HG03159 (cell line): Measurements from ENCODE around the gene ZNF474.
"Not testable (repeated sequence)": the region's sequence is repeated elsewhere in the genome, so short reads cannot be mapped to it uniquely, and the experiment has no call there.

Experiments used
- ATAC-seq: cut with Tn5 transposase; IDR thresholded peaks from one replicate; pipeline ENCODE4 v1.9.1; 2021; ENCODE audit warnings: mild to moderate bottlenecking, moderate library complexity; ENCODE audit not compliant: unreplicated experiment

The ZNF474 gene

GRCh38 chr5:122129306-122129705 lies at the start of gene ZNF474:
Gene ZNF474, plus strand, starts transcription at chr5:122129546. Its CDS starts 22,445 bp downstream, at chr5:122151991.
- ATAC-seq = no peak

DNA sequence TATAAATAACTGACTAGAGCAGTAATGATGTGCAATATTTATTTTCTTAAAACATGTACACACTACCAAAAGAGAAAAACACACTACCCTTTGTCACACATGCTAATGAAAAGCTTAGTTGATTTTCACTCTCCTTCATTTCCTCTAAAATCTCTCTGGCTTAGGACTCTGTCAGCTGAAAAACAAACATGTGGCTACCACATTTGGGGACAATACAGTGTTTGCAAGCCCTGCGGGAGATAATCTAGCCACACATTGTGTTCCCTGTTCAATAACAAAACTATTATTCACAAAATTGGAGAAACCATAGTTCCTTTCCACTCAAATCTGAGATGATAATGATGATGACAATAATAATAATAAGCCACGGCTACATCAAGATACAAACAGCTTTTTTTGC lies 47.8 kb upstream of the ZNF474 start:
- ATAC-seq = no peak

GRCh38 chr5:122083535-122083934 lies 45.8 kb upstream of the ZNF474 start:
- no peak for ATAC-seq

GRCh38 chr5:122085041-122085440 lies 44.3 kb upstream of the ZNF474 start:
- ATAC-seq = no peak

DNA sequence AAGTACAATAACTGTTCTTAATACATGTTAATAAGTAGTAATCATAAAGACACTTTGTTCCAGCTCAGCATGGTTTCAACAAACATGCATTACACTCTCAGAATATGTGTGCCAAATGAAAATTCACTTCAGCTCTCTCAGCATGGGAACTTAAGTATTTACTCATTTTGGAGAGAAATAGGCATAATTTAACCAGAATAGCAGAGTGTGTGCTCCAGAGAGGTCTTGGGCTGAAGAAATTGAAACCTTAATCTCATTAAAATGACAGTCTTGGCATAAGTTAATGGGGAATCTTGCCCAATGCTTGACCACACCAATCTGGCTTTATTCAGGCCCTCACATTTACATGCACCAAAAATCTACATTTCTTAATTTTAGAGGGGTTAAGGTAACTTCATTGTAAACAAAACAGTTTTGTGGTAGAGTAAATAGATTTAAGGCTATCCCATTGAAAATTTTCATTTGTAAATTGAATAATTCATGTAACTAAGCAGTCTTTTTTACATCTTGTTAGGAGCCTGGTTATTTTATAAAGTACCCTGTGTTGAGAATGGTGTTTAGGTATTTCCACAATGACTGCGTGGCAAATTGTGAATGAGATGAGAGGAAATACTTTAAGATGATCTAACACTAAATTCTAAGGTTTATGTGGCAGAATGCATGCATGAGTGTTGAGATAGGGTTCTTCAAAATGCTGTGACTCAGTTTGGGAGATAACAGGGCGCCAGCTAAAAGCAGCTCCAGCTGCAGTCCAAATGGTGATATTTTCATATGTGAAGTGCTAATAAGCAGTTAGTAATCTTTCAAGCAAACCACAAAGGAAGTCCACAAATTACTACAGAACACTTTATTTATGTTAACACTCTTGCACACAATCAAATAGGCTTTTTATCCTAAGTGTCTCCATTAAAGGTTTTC lies 40.0 kb upstream of the ZNF474 start:
- no peak for ATAC-seq

- no peak for ATAC-seq
Measured at GRCh38 chr5:122091936-122092600, 37.3 kb upstream of the ZNF474 start.

DNA sequence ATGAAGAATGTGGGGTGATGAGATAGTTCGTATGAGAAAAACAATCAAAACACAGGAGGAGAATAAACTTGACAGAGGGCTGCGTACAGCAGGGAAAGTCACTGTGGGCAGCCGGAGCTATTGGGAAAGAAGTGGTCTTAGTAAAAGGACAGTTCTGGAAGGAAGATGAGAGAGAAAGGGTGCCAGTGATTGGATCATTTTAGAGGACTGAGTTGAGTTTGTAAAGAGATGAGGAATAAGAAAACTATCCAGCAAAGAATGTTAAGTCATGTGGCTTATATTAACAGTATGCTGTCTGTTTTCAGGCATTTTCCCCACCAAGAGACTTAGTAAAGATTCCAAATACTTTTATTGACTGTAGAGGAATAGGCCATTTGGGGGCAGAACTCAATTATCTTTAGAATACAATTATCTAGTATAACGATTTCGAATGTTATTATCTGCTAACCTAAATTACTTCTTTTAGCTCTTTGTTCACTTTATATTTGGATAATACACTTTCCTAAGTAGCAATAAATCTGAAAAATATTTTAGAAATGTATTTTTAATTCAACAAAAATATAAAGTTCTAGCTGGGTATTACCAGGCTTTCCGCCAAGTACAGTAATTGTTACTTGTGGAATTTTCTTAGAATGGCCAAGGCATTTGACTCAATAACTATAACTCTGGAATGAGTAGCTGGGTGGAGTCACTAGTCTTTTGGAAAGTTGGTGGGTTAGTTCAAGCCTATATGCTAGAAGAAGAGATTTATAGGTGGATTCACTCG lies 35.7 kb upstream of the ZNF474 start:
- ATAC-seq = no peak

DNA sequence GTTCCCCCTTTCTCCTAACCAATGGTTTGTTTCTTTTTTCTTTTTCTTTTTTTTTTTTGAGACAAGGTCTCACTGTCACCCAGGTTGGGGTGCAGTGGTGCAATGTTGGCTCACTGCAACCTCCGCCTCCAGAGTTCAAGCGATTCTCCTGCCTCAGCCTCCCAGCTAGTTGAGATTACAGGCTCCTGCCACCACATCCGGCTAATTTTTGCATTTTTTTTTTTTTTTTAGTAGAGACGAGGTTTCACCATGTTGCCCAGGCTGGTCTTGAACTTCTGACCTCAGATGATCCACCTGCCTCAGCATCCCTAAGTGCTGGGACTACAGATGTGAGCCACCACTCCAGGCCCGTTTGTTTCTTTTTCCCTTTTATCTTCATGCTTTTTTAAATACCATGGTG lies 35.1 kb upstream of the ZNF474 start:
- not testable (repeated sequence) for ATAC-seq

- no peak for ATAC-seq
Measured at GRCh38 chr5:122095158-122095557, 34.2 kb upstream of the ZNF474 start.

- no peak for ATAC-seq
Measured at GRCh38 chr5:122097391-122097790, 32.0 kb upstream of the ZNF474 start.

GRCh38 chr5:122099060-122099790 lies 30.1 kb upstream of the ZNF474 start:
- no peak for ATAC-seq

GRCh38 chr5:122101636-122102285 lies 27.6 kb upstream of the ZNF474 start:
- ATAC-seq = peak; percentile 92

GRCh38 chr5:122102825-122103224 lies 26.5 kb upstream of the ZNF474 start:
- no peak for ATAC-seq

GRCh38 chr5:122105909-122106308 lies 23.4 kb upstream of the ZNF474 start:
- ATAC-seq = no peak

DNA sequence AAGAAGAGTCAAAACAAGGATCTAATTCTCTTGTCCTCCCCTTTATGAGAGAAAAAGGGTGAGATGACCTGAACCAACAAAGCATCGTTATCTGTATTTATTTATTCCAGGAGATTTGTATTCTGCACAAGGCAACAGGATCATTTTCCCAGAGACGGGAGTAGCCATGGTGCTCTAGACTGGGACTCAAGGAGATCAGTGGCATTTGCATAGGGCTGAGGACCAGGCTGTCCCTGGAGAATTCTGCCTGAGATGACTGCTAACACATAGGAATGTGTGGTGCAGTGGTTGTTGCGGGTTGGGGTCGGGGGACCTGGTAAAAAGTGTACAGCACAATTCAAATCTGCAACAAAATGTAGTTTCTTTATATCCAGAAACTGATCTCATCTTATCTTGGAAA lies 22.3 kb upstream of the ZNF474 start:
- ATAC-seq = no peak

GRCh38 chr5:122110987-122111386 lies 18.4 kb upstream of the ZNF474 start:
- ATAC-seq = no peak

DNA sequence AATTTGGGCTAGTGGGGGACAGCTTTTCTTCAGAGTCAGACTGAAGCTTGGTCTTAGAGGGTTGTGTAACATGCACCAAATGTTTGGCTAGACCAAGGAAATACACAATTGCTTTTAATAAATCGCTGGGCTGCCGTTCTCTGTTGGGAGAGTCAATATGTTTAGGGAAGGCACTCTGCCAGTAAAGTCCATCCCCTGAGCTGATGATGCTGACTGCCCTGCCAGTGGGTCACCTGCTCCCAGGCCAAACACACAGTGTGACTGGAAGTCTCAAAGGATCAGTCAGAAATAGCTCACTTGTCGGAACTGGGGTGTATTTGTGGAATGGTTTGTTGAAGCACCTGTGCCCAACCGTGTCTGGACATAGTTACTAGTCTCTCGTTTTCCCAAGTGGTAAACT lies 17.9 kb upstream of the ZNF474 start:
- no peak for ATAC-seq

GRCh38 chr5:122112063-122112462 lies 17.3 kb upstream of the ZNF474 start:
- no peak for ATAC-seq

GRCh38 chr5:122112733-122113558 lies 16.4 kb upstream of the ZNF474 start:
- no peak for ATAC-seq
